DMS53 treated with DMSO at 0.1 percent for 48 hours (cell line): ENCODE measurements around the gene LNX2.
"Not testable (repeated sequence)": the region's sequence is repeated elsewhere in the genome, so short reads cannot be mapped to it uniquely, and the experiment has no call there.

Experiments
- DNase-seq: peaks from one replicate; lab custom pipeline; 2025; ENCODE audit not compliant: unreplicated experiment; lab: John Stamatoyannopoulos, UW

The LNX2 gene

GRCh38 chr13:27638001-27638400, 17.7 kb upstream of the LNX2 start:
- no peak for DNase-seq

GRCh38 chr13:27637289-27637626, 16.9 kb upstream of the LNX2 start:
- no peak for DNase-seq

- no peak for DNase-seq
Observed at GRCh38 chr13:27636589-27637288, 16.4 kb upstream of the LNX2 start.

GRCh38 chr13:27635266-27635665, 14.9 kb upstream of the LNX2 start:
- no peak for DNase-seq

- DNase-seq = no peak
Observed at GRCh38 chr13:27634791-27635190, 14.5 kb upstream of the LNX2 start.

- no peak for DNase-seq
Observed at GRCh38 chr13:27634231-27634630, 13.9 kb upstream of the LNX2 start.

- no peak for DNase-seq
Observed at GRCh38 chr13:27632648-27633047, 12.3 kb upstream of the LNX2 start.

GRCh38 chr13:27632214-27632613, 11.9 kb upstream of the LNX2 start:
- DNase-seq = no peak

GRCh38 chr13:27631665-27632064, 11.3 kb upstream of the LNX2 start:
- no peak for DNase-seq

- DNase-seq = no peak
Observed at GRCh38 chr13:27631156-27631555, 10.8 kb upstream of the LNX2 start.

- DNase-seq = not testable (repeated sequence)
Observed at GRCh38 chr13:27628766-27629165, 8.4 kb upstream of the LNX2 start.

GRCh38 chr13:27628081-27628480, 7.8 kb upstream of the LNX2 start:
- DNase-seq = no peak

GRCh38 chr13:27627380-27627779, 7.1 kb upstream of the LNX2 start:
- no peak for DNase-seq

GRCh38 chr13:27625839-27626238, 5.5 kb upstream of the LNX2 start:
- DNase-seq = no peak

GRCh38 chr13:27624071-27624470, 3.7 kb upstream of the LNX2 start:
- no peak for DNase-seq

GRCh38 chr13:27622881-27623280, 2.6 kb upstream of the LNX2 start:
- DNase-seq = no peak

GRCh38 chr13:27622102-27622820, 1.9 kb upstream of the LNX2 start:
- DNase-seq = no peak

- DNase-seq = peak; percentile 92
Observed at GRCh38 chr13:27621366-27622101, 1.2 kb upstream of the LNX2 start, which contains the start of gene POLR1D. Gene POLR1D, plus strand, starts transcription at chr13:27621892. Its CDS starts 92 bp downstream, at chr13:27621984.

- DNase-seq = no peak
Observed at GRCh38 chr13:27621116-27621365, 712 bp upstream of the LNX2 start.

- no peak for DNase-seq
Observed at GRCh38 chr13:27619728-27620376, 477 bp downstream of the LNX2 start.

- DNase-seq = no peak
Observed at GRCh38 chr13:27619093-27619727, 1.1 kb downstream of the LNX2 start.
